ENCODE measurements around the gene ATP2C1.

ATP2C1 gene

GRCh38 chr3:130991126-130991525 lies 97.2 kb downstream of the ATP2C1 start:
- DNase-seq = no peak

- no peak for DNase-seq
Measured at GRCh38 chr3:130992344-130992743, 98.5 kb downstream of the ATP2C1 start.

GRCh38 chr3:130997289-130997688 lies 103.4 kb downstream of the ATP2C1 start:
- no peak for DNase-seq

GRCh38 chr3:131001071-131001470 lies 107.2 kb downstream of the ATP2C1 start:
- no peak for DNase-seq

GRCh38 chr3:131004603-131005002 lies 110.7 kb downstream of the ATP2C1 start:
- DNase-seq = no peak

GRCh38 chr3:131007256-131007655 lies 113.4 kb downstream of the ATP2C1 start:
- no peak for DNase-seq

GRCh38 chr3:131007782-131008181 lies 113.9 kb downstream of the ATP2C1 start:
- DNase-seq = no peak

GRCh38 chr3:131008326-131008725 lies 114.4 kb downstream of the ATP2C1 start:
- no peak for DNase-seq

GRCh38 chr3:131009698-131010097 lies 115.8 kb downstream of the ATP2C1 start:
- no peak for DNase-seq

GRCh38 chr3:131018970-131019369 lies 125.1 kb downstream of the ATP2C1 start:
- DNase-seq = no peak

- no peak for DNase-seq
Measured at GRCh38 chr3:131020122-131020693, 126.3 kb downstream of the ATP2C1 start.

GRCh38 chr3:131025539-131025938 lies 131.7 kb downstream of the ATP2C1 start:
- no peak for DNase-seq

- peak; percentile 92 for DNase-seq
Measured at GRCh38 chr3:131026321-131027151, 132.7 kb downstream of the ATP2C1 start, which contains the start of the genes ASTE1 and NEK11. TSS of gene ASTE1 (minus strand) at chr3:131026825. CDS start at chr3:131025306, 1,519 bp downstream. TSS of gene NEK11 (plus strand) at chr3:131026877. CDS start at chr3:131029709, 2,832 bp downstream.

GRCh38 chr3:131028844-131029243 lies 135.0 kb downstream of the ATP2C1 start:
- no peak for DNase-seq

- DNase-seq = no peak
Measured at GRCh38 chr3:131031660-131032059, 137.8 kb downstream of the ATP2C1 start.

GRCh38 chr3:131033480-131034080 lies 139.7 kb downstream of the ATP2C1 start:
- DNase-seq = peak; percentile 44

- no peak for DNase-seq
Measured at GRCh38 chr3:131036200-131036816, 142.4 kb downstream of the ATP2C1 start.

GRCh38 chr3:131036986-131037385 lies 143.1 kb downstream of the ATP2C1 start:
- DNase-seq = no peak

GRCh38 chr3:131038326-131038725 lies 144.4 kb downstream of the ATP2C1 start:
- no peak for DNase-seq

GRCh38 chr3:131042271-131042985 lies 148.5 kb downstream of the ATP2C1 start:
- DNase-seq = peak; percentile 5

GRCh38 chr3:131047582-131047981 lies 153.7 kb downstream of the ATP2C1 start:
- no peak for DNase-seq

- DNase-seq = no peak
Measured at GRCh38 chr3:131048030-131048429, 154.1 kb downstream of the ATP2C1 start.

GRCh38 chr3:131050001-131050400 lies 156.1 kb downstream of the ATP2C1 start:
- no peak for DNase-seq
